ENCODE data around the gene KCNK5. TPM values are rescaled to one million over a fixed set of nuclear protein-coding genes. Genes with fewer than 3 reads are reported as not detected.

The KCNK5 gene
- total and polyA plus RNA-seq, 9 of the 15 experiments (the other 6 are each of a cell fraction or from before 2014, with no cell fraction given), result 1.5 to 45.8 (median 25.8) TPM

- Histone ChIP-seq H3K79me2 (ENCODE audit: control insufficient read depth, insufficient read depth, low read length) (peaks cover 72% of the 10 kb centered on the region), H3K4me2 (ENCODE audit: insufficient read depth, low read length) (no peak overlapping the region), H3K4me1 (replicated peaks in 1 of 2; ENCODE audit: control insufficient read depth in 2 of 2, insufficient read depth in 2 of 2, low read length in 2 of 2) (peaks cover 48 to 50% of the 10 kb centered on the region in 2 experiments), H4K20me1 (replicated peaks; ENCODE audit: control insufficient read depth, insufficient read depth, low read length) (peaks cover 62% of the 10 kb centered on the region), H3K4me3 (no peak overlapping the region), H2AFZ (ENCODE audit: low read depth, low read length) (no peak overlapping the region), H3K9ac (ENCODE audit: insufficient read depth in 1 of 2, low read depth in 2 of 2, low read length in 2 of 2) (peak overlapping the region in 1 of 2 experiments; percentile 9; a peak in 2 of 4 replicates), H3K9me3 (replicated peaks; ENCODE audit: control insufficient read depth, insufficient read depth, low read depth, low read length) (no peaks in the 10 kb centered on the region), H3K27me3 (ENCODE audit: control insufficient read depth in 2 of 2, insufficient read depth in 2 of 2, low read length in 2 of 2) (no peaks in the 10 kb centered on the region), H3K27ac (ENCODE audit: extremely low read depth, low read depth, low read length) (no peak overlapping the region), H3K36me3 (ENCODE audit: control insufficient read depth, insufficient read depth, low read length) (peaks cover 97% of the 10 kb centered on the region), H3K9me1 (ENCODE audit: control insufficient read depth, insufficient read depth, low read length) (peaks cover 37% of the 10 kb centered on the region)
- FAIRE-seq (no peak), ATAC-seq (no peak), DNase-seq (ENCODE audit: extremely low read depth in 1 of 4, low spot score in 3 of 4) (peak in 1 of 4 experiments; percentile 22)
- no peak for TF ChIP-seq ARID3B (CRISPR knock-in tag; IDR thresholded peaks at IDR 0.05; ENCODE audit: borderline replicate concordance)
- no peak for TF ChIP-seq ZNF79 (CRISPR knock-in tag; IDR thresholded peaks at IDR 0.05; ENCODE audit: low read depth)
- no peak for TF ChIP-seq NR1H2 (CRISPR knock-in tag; IDR thresholded peaks at IDR 0.05)
- in situ Hi-C loops (cut with MboI) (no loop called here), intact Hi-C loops (cut with micrococcal nuclease) (no loop called here)
- WGBS (ENCODE audit: insufficient coverage, low coverage, missing lambda C conversion rate), result 100% methylated on average over 2 of the region's 2 CpGs
- BruUV-seq (replicated peaks), result no TSS peak
- ChIA-PET CTCF (ENCODE audit: low intra/inter-chr PET ratio) (no interaction called here), POLR2A (interaction anchor here (1.0 kb wide), 1 partner anchor 10 kb away, joined by 3 read pairs; no protein-coding TSS in a partner anchor)
These were observed 36.0 kb downstream of the KCNK5 start for GRCh38 chr6:39193201-39193791.

GRCh38 chr6:39192736-39193135, 36.5 kb downstream of the KCNK5 start:
- H3K79me2 ChIP-seq (ENCODE audit: control insufficient read depth, insufficient read depth, low read length), result peaks cover 69% of the 10 kb centered on the region
- no peaks in the 10 kb centered on the region for H3K9me3 ChIP-seq (replicated peaks; ENCODE audit: control insufficient read depth, insufficient read depth, low read depth, low read length)
- H3K36me3 ChIP-seq (ENCODE audit: control insufficient read depth, insufficient read depth, low read length), result peaks cover 98% of the 10 kb centered on the region
- CTCF ChIA-PET (ENCODE audit: low intra/inter-chr PET ratio), result no interaction called here
- H3K27ac ChIP-seq (ENCODE audit: extremely low read depth, low read depth, low read length), result no peak overlapping the region
- H3K9ac ChIP-seq (ENCODE audit: insufficient read depth in 1 of 2, low read depth in 2 of 2, low read length in 2 of 2), result no peak overlapping the region
- POLR2A ChIA-PET, result interaction anchor here (1.0 kb wide), 1 partner anchor 11 kb away, joined by 3 read pairs; no protein-coding TSS in a partner anchor
- no peak overlapping the region for H3K4me2 ChIP-seq (ENCODE audit: insufficient read depth, low read length)
- 92% methylated on average over 6 of the region's 6 CpGs for WGBS (ENCODE audit: insufficient coverage, low coverage, missing lambda C conversion rate)
- FAIRE-seq (no peak), DNase-seq (ENCODE audit: extremely low read depth in 1 of 4, low spot score in 3 of 4) (no peak), ATAC-seq (no peak)
- H3K4me1 ChIP-seq (replicated peaks in 1 of 2; ENCODE audit: control insufficient read depth in 2 of 2, insufficient read depth in 2 of 2, low read length in 2 of 2), result peaks cover 50 to 55% of the 10 kb centered on the region in 2 experiments
- H3K4me3 ChIP-seq, result no peak overlapping the region
- intact Hi-C loops (cut with micrococcal nuclease) (no loop called here), in situ Hi-C loops (cut with MboI) (no loop called here)
- no TSS peak for BruUV-seq (replicated peaks)
- peaks cover 38% of the 10 kb centered on the region for H3K9me1 ChIP-seq (ENCODE audit: control insufficient read depth, insufficient read depth, low read length)
- H3K27me3 ChIP-seq (ENCODE audit: control insufficient read depth in 2 of 2, insufficient read depth in 2 of 2, low read length in 2 of 2), result no peaks in the 10 kb centered on the region
- peaks cover 62% of the 10 kb centered on the region for H4K20me1 ChIP-seq (replicated peaks; ENCODE audit: control insufficient read depth, insufficient read depth, low read length)
- no peak overlapping the region for H2AFZ ChIP-seq (ENCODE audit: low read depth, low read length)
- TF ChIP-seq SNRNP70 (optimal IDR thresholded peaks at IDR 0.05; ENCODE audit: low read depth, low read length) (no peak), RFX1 (IDR thresholded peaks at IDR 0.05) (no peak), FOXM1 (IDR thresholded peaks at IDR 0.05; ENCODE audit: low read depth) (no peak), FOXM1 (CRISPR knock-in tag; IDR thresholded peaks at IDR 0.05; ENCODE audit: low read depth) (no peak), HIVEP1 (CRISPR knock-in tag; IDR thresholded peaks at IDR 0.05) (no peak), ZNF217 (CRISPR knock-in tag; IDR thresholded peaks at IDR 0.05) (no peak), ZBTB5 (IDR thresholded peaks at IDR 0.05) (no peak), ZNF143 (CRISPR knock-in tag; IDR thresholded peaks at IDR 0.05) (no peak), KLF1 (tag; IDR thresholded peaks at IDR 0.05) (no peak), ZNF707 (CRISPR knock-in tag; conservative IDR thresholded peaks at IDR 0.05) (no peak), NFATC3 (IDR thresholded peaks at IDR 0.05) (no peak)
